ENCODE data around the gene RGL3.
"Not testable (repeated sequence)": the region's sequence is repeated elsewhere in the genome, so short reads cannot be mapped to it uniquely, and the experiment has no call there.

Gene RGL3

GRCh38 chr19:11418549-11419506 lies at the start of gene RGL3:
TSS of gene RGL3 (minus strand) at chr19:11419314. CDS start at chr19:11419278, 36 bp downstream.
- Mint-ChIP-seq H3K9me3 (no peaks in the 10 kb centered on the region), H3K27ac (peak within 1 kb of the TSS; percentile 58), H3K4me1 (peaks cover 53% of the 10 kb centered on the region), H3K27me3 (peaks cover 71% of the 10 kb centered on the region), H3K4me3 (peak within 1 kb of the TSS; percentile 72), H3K36me3 (no peaks in the 10 kb centered on the region)
- ATAC-seq: no peak

GRCh38 chr19:11468266-11468845 lies 49.2 kb upstream of the RGL3 start:
- not testable (repeated sequence) for H3K9me3 Mint-ChIP-seq, H3K4me3 Mint-ChIP-seq, ATAC-seq, H3K27me3 Mint-ChIP-seq, H3K36me3 Mint-ChIP-seq, H3K27ac Mint-ChIP-seq, H3K4me1 Mint-ChIP-seq

- H3K4me1 Mint-ChIP-seq: no peaks in the 10 kb centered on the region
- H3K9me3 Mint-ChIP-seq: no peaks in the 10 kb centered on the region
- H3K36me3 Mint-ChIP-seq: no peaks in the 10 kb centered on the region
- peaks cover 4% of the 10 kb centered on the region for H3K27me3 Mint-ChIP-seq
- no peak overlapping the region for H3K27ac Mint-ChIP-seq
- no peak overlapping the region for H3K4me3 Mint-ChIP-seq
- ATAC-seq: no peak
These were observed 46.5 kb upstream of the RGL3 start for GRCh38 chr19:11465600-11465999.

- no peak overlapping the region for H3K27ac Mint-ChIP-seq
- no peak overlapping the region for H3K4me3 Mint-ChIP-seq
- no peaks in the 10 kb centered on the region for H3K4me1 Mint-ChIP-seq
- no peaks in the 10 kb centered on the region for H3K9me3 Mint-ChIP-seq
- peaks cover 14% of the 10 kb centered on the region for H3K27me3 Mint-ChIP-seq
- no peak for ATAC-seq
- H3K36me3 Mint-ChIP-seq: no peaks in the 10 kb centered on the region
These were observed 45.5 kb upstream of the RGL3 start for GRCh38 chr19:11464333-11465265.

GRCh38 chr19:11463391-11463790 lies 44.3 kb upstream of the RGL3 start:
- Mint-ChIP-seq H3K36me3 (no peaks in the 10 kb centered on the region), H3K27ac (no peak overlapping the region), H3K27me3 (peaks cover 22% of the 10 kb centered on the region), H3K4me3 (no peak overlapping the region), H3K4me1 (no peaks in the 10 kb centered on the region), H3K9me3 (no peaks in the 10 kb centered on the region)
- ATAC-seq: no peak

GRCh38 chr19:11461453-11461852 lies 42.3 kb upstream of the RGL3 start:
- no peak for ATAC-seq
- H3K4me3 Mint-ChIP-seq: no peak overlapping the region
- peaks cover 33% of the 10 kb centered on the region for H3K27me3 Mint-ChIP-seq

GRCh38 chr19:11460207-11460606 lies 41.1 kb upstream of the RGL3 start:
- no peaks in the 10 kb centered on the region for H3K36me3 Mint-ChIP-seq
- no peaks in the 10 kb centered on the region for H3K4me1 Mint-ChIP-seq
- H3K9me3 Mint-ChIP-seq: no peaks in the 10 kb centered on the region
- H3K27ac Mint-ChIP-seq: no peak overlapping the region
- peaks cover 33% of the 10 kb centered on the region for H3K27me3 Mint-ChIP-seq
- no peak overlapping the region for H3K4me3 Mint-ChIP-seq
- no peak for ATAC-seq

More at GRCh38 chr19:11461453-11461852, 42.3 kb upstream of the RGL3 start:
- H3K36me3 Mint-ChIP-seq: no peaks in the 10 kb centered on the region
- no peaks in the 10 kb centered on the region for H3K9me3 Mint-ChIP-seq
- H3K27ac Mint-ChIP-seq: no peak overlapping the region
- no peaks in the 10 kb centered on the region for H3K4me1 Mint-ChIP-seq

- not testable (repeated sequence) for H3K27ac Mint-ChIP-seq, H3K9me3 Mint-ChIP-seq, H3K4me1 Mint-ChIP-seq, H3K4me3 Mint-ChIP-seq, H3K36me3 Mint-ChIP-seq, ATAC-seq
- peaks cover 33% of the 10 kb centered on the region for H3K27me3 Mint-ChIP-seq
These were observed 39.8 kb upstream of the RGL3 start for GRCh38 chr19:11458912-11459311.

- Mint-ChIP-seq H3K27ac (no peak overlapping the region), H3K36me3 (no peaks in the 10 kb centered on the region), H3K9me3 (no peaks in the 10 kb centered on the region), H3K4me3 (no peak overlapping the region), H3K4me1 (no peaks in the 10 kb centered on the region), H3K27me3 (peaks cover 33% of the 10 kb centered on the region)
- ATAC-seq: no peak
These were observed 39.3 kb upstream of the RGL3 start for GRCh38 chr19:11458236-11458900.

- H3K36me3 Mint-ChIP-seq: no peaks in the 10 kb centered on the region
- no peak overlapping the region for H3K27ac Mint-ChIP-seq
- no peaks in the 10 kb centered on the region for H3K9me3 Mint-ChIP-seq
- H3K4me3 Mint-ChIP-seq: no peak overlapping the region
- peaks cover 36% of the 10 kb centered on the region for H3K27me3 Mint-ChIP-seq
- H3K4me1 Mint-ChIP-seq: peaks cover under 1% of the 10 kb centered on the region
- no peak for ATAC-seq
These were observed 38.7 kb upstream of the RGL3 start for GRCh38 chr19:11457831-11458230.

DNA sequence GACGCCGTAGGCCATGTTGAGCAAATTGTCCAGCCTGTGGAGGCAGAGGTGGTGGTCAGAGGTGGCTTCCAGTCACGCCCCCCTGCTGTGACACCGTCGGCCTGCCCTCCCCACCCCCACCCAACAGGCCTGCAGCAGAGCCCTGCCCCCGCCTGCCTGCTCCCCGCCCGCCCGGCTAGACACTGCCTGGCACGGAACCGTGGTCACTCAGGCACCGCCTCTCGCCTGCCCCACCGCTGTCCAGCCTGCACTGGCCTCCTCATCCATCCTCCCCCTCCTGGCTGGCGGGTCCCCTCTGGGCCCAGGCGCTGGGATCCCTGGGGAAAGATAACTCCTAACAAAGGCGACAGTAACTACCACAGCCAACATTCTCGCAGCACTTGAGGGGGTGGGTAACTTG lies 38.0 kb upstream of the RGL3 start:
- Mint-ChIP-seq H3K4me1 (peaks cover 7% of the 10 kb centered on the region), H3K27me3 (peaks cover 43% of the 10 kb centered on the region), H3K36me3 (no peaks in the 10 kb centered on the region), H3K27ac (no peak overlapping the region), H3K4me3 (no peak overlapping the region), H3K9me3 (no peaks in the 10 kb centered on the region)
- no peak for ATAC-seq

- Mint-ChIP-seq H3K4me1 (peaks cover 12% of the 10 kb centered on the region), H3K27me3 (peaks cover 45% of the 10 kb centered on the region), H3K36me3 (no peaks in the 10 kb centered on the region), H3K9me3 (no peaks in the 10 kb centered on the region), H3K4me3 (no peak overlapping the region), H3K27ac (no peak overlapping the region)
- ATAC-seq: no peak
These were observed 37.5 kb upstream of the RGL3 start for GRCh38 chr19:11456659-11457058.

- ATAC-seq, H3K4me3 Mint-ChIP-seq, H3K36me3 Mint-ChIP-seq, H3K9me3 Mint-ChIP-seq, H3K27ac Mint-ChIP-seq: not testable (repeated sequence)
- Mint-ChIP-seq H3K4me1 (peaks cover 19% of the 10 kb centered on the region), H3K27me3 (peaks cover 37% of the 10 kb centered on the region)
These were observed 36.1 kb upstream of the RGL3 start for GRCh38 chr19:11455233-11455554.

DNA sequence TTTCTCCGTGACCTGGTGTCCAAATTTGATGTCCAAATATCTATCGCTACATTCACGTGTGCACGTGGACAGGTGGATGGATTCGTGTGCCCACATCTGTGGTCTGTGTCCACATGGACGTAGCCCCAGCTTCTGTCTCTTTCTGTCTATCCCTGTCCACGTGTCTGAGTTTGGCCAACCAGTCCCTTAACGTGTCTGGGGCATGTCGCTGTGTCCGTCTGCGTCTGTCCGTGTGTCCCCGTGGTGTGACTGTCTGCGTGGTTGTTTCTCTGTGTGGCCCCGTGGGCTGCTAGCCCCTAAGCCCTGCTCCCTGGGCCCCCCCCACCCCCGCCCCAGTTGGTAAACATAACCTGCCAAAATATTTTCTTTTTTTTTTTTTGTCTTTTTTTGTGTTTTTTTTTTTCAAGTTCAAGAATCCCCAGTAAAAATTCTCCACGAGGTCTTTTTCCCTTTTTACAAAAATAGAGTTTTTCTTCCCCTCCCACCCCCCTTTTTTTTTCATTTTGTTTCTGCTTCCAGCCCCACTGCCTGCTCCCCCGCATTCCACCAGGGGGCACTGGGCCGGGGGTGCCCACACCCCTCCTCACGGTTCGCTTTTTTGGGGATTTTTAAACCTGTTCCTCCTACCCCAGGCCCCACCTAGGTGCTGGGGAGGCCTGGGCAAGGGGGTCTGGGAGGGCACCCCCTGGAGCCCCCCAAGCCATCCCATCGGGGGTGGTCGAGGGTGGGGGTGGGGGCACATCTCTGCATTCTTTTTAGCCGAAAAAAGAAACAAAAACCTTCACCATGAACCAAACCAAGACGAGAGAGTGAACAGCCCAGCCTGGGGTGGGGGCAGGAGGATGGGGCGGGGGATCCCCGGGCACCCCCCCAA lies 34.6 kb upstream of the RGL3 start:
- Mint-ChIP-seq H3K27ac (no peak overlapping the region), H3K36me3 (peaks cover 23% of the 10 kb centered on the region), H3K4me1 (peaks cover 19% of the 10 kb centered on the region), H3K27me3 (peaks cover 27% of the 10 kb centered on the region), H3K4me3 (no peak overlapping the region), H3K9me3 (no peaks in the 10 kb centered on the region)
- peak; percentile 9 for ATAC-seq
